GM18519 (cell line): Measurements from ENCODE around the gene HARBI1.
"Not testable (repeated sequence)": the region's sequence is repeated elsewhere in the genome, so short reads cannot be mapped to it uniquely, and the experiment has no call there.

Experiments
- ATAC-seq: cut with Tn5 transposase; IDR thresholded peaks from one replicate; pipeline ENCODE4 v1.9.1; 2021; ENCODE audit warnings: mild to moderate bottlenecking, moderate library complexity; ENCODE audit not compliant: unreplicated experiment, low FRiP score

The HARBI1 gene

DNA sequence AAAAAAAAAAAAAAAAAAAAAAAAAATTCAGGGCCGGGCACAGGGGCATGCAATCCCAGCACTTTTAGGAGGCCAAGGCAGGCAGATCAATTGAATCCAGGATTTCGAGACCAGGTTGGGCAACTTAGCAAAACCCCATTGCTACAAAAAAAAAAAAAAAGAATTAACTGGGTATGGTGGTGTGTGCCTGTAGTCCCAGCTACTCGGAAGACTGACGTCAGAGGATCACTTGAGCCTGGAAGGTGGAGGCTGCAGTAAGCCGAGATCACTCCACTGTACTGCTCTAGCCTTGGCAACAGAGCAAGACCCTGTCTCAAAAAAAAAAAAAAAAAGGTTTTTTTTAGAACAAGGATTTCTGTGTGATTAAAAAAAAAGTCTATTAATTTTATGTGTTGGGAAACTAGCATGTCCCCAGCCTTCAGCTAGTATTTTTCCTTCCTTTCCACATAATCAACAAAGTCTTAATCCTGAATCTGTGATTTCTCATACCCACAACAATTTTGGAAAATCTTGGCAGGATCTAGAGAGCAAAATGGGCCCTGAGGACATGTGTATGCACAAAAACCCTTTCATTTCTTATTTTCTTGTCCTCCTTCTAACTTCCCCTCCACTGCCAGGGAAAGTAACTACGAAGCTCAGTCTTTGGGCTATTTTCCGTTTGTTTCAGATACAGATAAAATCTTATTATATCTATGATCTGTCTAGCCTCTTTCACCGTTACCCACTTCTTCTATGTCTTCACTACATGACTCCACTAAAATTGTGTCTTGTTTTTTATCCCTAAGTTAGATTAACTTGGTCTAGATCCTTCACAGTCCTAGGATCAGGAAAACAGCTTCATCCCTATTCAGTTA, 17.5 kb downstream of the HARBI1 start:
- ATAC-seq, result no peak

DNA sequence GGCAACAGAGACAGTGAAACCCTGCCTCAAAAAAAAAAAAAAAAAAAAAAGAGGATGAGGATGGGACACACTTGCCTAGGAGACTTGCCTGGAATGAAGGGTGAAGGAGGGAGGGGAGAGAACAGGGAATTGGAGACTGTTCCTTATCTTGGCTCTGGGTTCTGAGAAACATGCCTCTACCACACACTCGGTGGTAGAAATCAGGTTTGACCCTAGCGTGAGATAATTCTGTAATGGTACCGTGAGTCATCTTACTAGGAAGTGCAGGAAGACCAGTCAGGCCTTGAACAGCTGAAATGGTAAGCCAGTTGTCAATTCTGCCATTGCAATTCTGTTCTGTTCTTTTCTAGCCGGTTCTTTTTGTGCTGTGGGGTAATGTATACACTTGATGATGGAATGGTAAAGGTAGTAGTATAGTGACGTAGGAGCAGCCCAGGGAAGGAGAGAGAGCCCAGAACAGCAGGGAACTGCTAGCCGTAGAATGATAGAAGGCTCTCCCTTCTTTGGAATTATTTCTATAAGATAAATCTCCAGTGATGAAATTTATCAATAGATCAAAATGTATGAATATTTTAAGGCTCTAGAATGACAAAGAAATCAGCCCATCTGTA, 19.3 kb downstream of the HARBI1 start:
- no peak for ATAC-seq

DNA sequence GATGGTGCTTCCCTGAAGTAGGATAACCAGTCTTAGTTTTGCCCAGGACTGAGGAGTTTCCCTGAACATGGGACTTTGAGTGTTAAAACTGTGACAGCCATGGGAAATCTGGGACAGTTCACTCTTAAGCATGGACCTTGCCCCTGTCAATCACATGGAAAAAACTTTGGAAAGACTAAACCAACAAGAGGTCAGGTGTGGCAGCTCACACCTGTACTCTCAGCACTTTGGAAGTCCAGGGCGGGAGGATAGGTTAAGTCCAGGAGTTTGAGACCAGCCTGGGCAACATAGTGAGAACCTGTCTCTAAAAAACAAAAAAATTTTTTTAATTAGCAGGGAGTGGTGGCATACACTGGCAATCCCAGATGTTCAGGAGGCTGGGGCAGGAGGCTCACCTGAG, 19.9 kb downstream of the HARBI1 start:
- ATAC-seq, result no peak

DNA sequence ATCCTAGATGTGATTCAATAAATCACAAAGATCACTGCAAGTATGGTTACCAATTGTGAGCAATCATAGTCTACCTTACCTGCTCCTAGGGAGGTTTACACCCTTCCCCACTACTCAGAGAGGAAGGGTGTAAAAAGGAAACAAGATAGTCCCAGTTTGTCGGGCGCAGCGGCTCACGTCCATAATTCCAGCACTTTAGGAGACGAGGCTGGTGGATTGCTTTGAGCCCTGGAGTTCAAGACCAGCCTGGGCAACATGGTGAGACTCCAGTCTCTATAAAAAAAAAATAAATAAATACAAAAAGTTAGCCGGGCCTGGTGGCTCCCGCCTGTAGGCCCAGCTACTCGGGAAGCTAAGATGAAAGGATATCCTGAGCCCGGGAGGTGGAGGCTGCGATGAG, 22.2 kb downstream of the HARBI1 start:
- ATAC-seq, result no peak

DNA sequence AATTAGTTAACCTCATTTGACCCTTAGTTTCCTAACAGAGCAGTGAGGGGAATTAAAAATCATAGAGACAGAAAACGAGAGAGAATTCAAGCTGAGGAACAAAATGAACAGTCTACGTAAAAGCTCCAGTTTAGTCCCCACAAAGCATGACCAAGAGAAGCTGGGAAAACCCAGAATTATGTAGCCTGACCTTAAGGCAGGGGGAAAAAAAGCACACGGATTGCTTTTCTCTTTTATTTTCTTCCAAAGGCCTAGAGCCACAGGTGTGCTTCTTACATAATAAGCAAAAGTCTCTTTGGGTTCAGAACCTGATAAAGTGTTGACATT, 22.7 kb downstream of the HARBI1 start:
- ATAC-seq, result no peak

DNA sequence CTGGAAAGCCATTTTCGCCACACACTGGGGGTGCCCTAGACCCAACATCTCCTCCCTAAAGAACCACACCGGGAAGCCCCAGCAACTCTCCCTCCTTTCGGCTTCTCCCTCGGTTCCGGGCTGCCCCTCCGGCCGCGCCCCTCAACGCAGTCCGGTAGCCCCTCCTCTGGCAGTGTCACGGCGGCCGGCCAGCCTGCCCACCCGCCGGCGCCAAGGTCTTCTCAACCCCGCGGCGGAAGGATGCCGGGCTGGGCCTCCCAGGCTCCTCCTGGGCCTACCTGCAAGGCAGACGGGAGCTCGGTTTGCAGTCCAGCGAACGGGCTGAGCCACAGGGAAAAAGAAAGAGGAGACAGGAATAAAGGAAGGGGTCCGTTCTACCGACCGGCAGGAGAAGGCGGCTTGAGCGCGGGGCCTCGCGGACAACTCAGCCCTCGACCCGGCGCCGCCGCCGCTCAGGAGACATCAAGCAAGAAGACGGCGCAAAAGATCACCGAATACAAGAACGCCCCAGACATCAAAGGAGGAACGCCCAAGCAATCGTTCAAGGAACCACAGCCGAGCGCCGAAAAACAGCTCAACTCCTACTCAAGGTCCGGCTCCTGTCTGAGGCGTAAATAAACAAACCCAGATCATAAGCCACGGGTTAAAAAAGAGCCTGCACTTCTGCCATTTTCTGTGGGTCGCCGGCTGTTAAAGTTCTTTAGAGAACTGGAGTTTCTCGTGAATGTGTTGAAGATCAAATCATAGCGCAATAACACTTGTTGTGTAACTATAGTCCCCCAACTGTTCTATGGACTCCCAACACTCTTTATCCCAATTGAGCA, 23.3 kb downstream of the HARBI1 start, which contains the start of gene AMBRA1:
TSS of gene AMBRA1 (minus strand) at position 474 of the 824 bp plus-strand sequence. CDS start 45,643 bp downstream, outside the sequence.
- peak; percentile 53 for ATAC-seq

DNA sequence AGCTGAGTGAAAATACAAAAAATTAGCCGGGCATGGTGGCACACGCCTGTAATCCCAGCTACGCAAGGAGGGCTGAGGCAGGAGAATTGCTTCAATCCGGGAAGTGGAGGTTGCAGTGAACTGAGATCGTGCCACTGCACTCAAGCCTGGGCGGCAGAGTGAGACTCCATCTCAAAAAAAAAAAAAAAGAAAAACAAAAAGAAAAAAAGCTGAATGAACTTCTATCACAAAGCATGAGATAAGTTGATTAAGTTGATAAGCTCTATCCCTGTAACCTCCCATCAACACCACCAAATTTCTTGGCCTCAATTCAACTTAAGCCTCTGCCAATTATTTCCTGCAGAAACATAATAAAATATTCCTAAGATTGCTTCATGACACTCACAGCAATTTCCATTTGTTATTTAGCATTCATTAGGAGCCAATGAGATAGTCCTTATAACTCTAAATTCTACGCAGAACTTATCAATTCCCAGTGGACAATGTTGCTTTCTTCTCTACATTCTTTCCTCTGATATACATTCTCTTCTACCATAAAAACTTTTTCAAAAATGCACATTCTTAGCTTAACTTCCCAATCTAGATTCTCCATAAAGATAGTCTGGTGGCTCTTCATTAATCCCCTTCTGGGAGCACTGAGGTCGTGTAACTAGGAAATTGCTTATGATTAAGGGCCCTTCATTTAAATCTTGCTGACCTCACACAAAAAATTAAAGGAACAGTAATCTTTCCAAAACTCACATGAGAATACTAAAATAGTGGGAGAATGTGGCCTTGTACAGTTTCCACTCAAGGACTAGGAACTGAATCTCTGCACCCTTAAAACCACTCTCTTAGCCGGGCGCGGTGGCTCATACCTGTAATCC, 26.1 kb downstream of the HARBI1 start:
- ATAC-seq, result no peak

- no peak for ATAC-seq
These were observed 28.1 kb downstream of the HARBI1 start for GRCh38 chr11:46588915-46589314.

DNA sequence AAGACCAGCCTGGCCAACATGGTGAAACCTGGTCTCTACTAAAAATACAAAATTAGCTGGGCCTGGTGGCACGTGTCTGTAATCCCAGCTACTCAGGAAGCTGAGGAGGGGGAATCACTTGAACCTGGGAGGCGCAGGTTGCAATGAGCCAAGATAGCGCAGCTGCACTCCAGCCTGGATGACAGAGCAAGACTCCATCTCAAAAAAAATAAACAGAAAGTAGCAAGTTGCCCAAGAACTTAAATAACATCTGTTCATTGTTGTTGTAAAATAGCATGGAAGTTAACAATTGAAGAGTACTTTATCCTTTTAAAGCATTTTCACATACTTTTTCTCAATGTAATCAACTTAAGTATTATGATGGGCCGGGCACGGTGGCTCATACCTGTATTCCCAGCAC, 28.9 kb downstream of the HARBI1 start:
- no peak for ATAC-seq

- not testable (repeated sequence) for ATAC-seq
These were observed 33.5 kb downstream of the HARBI1 start for GRCh38 chr11:46583513-46583912.

DNA sequence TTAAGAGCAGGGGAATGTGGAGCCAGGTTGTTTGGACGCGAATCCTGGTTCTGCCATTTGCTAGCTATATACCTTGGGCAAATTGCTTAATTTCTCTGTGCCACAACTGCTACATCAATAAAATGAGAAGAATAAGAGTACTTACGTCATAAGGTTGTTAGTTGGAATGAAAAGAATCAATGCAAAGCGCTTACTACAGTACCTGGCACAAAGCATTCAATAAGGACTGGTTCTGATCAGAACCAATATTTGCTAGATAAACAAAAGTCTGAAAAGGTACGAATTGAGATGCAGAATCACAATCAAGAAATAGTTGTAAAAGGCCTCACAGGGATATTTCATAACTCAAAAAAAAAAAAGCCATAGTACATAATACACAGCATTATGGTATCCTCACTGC, 34.4 kb downstream of the HARBI1 start:
- no peak for ATAC-seq

DNA sequence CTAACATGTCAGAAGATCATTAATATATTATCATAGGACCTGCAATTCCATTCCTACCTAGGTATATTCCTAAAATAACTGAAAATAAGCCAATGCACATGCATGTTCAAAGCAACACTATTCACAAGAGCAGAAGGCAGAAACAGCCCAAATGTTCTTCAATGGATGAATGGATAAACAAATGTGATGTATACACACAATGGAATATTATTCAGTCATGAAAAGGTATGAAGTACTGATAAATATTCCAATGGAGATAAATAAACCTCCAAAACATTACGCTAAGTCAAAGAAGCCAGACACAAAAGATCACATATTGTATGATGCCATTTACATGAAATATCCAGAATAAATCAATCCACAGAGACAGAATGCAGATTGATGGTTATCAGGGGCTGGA, 40.0 kb downstream of the HARBI1 start:
- no peak for ATAC-seq

- ATAC-seq, result no peak
These were observed 42.4 kb downstream of the HARBI1 start for GRCh38 chr11:46574656-46575055.

DNA sequence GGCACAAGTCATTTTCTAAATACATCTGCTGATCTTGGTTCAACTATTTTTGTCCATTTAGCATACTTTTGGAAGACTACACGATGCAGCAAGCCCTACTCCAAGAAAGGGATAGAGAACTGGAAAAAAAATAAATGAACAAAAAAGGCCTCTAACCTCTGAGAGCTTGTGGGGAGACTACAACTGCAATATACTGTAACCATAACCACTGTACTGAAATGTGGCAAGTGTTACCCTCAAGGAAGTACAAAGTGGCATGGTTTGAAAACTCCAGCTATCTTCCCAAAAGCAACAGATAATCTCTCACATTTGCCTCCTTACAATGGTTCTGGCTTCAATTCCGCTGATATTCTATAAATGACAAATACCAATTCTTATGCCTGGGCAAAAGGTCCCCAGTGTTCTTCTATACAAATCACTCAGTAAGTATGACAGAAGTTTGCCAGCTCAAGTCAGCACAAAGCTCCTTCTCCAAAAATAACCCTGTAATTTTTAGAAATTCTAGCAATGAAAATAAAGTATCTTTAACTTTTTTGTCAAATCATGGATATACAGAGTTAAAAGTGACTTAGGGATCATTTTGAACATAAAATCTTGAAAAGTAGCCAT, 46.1 kb downstream of the HARBI1 start:
- ATAC-seq, result no peak

- ATAC-seq, result no peak
These were observed 51.7 kb downstream of the HARBI1 start for GRCh38 chr11:46565232-46565840.

DNA sequence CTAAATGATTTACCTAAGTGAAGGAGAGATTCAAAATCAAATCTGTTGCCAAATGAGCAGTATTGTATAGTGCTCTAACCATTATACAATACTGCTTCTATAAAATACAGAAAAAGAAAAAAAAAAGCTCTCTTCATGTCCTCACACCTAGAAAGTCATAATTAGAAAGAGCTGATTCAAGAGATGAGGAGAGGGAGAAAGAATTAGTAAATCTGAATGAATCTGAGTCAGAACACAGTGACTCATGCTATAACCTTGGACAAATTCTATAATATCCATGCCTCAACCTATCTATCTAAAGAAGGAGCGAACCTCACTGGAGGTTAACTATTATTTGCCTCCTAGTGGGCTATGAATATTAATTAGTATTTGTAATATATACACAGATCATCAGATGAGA, 52.6 kb downstream of the HARBI1 start:
- no peak for ATAC-seq

DNA sequence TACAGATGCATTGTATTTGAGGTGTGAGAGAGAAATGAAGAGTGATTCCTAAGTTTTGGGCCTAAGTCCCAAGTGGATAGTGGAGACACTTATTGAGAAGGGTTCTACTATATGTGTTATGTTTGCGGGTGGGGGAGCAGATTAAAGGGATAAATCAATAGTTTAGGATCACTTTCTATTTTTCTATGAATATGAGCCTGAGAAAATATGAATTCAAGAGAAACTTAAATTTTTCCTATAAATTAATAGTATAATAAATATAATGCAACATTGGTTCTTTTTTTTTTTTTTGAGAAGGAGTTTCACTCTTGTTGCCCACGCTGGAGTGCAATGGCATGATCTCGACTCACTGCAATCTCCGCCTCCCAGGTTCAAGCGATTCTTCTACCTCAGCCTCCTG, 54.5 kb downstream of the HARBI1 start:
- ATAC-seq, result no peak

- ATAC-seq, result peak; percentile 52
These were observed 56.6 kb downstream of the HARBI1 start for GRCh38 chr11:46560300-46560991.

- no peak for ATAC-seq
These were observed 57.2 kb downstream of the HARBI1 start for GRCh38 chr11:46559815-46560214.
